Measurements from ENCODE around the gene RAPGEF1. TPM values are rescaled to one million over a fixed set of nuclear protein-coding genes. Genes with fewer than 3 reads are reported as not detected.
"Not testable (repeated sequence)": the region's sequence is repeated elsewhere in the genome, so short reads cannot be mapped to it uniquely, and the experiment has no call there.

Gene RAPGEF1
- total RNA-seq, 4 donors from 2014 or later = 37.5 to 89.0 (median 62.8) TPM

- peak in 2 of 3 donors; percentile 34 to 91 for TF ChIP-seq CTCF (IDR thresholded peaks at IDR 0.05)
- peak; percentile 72 for DNase-seq (ENCODE audit: low spot score)
- ATAC-seq (ENCODE audit: low FRiP score) = peak; percentile 82
Observed at GRCh38 chr9:131762356-131762932, 22.6 kb upstream of the RAPGEF1 start.

GRCh38 chr9:131759017-131759647 is 19.3 kb upstream of the RAPGEF1 start:
- no peak for DNase-seq (ENCODE audit: low spot score)
- no peak for TF ChIP-seq CTCF (IDR thresholded peaks at IDR 0.05)
- no peak for ATAC-seq (ENCODE audit: low FRiP score)

- no peak for ATAC-seq (ENCODE audit: low FRiP score)
- DNase-seq (ENCODE audit: low spot score) = no peak
- no peak for TF ChIP-seq CTCF (IDR thresholded peaks at IDR 0.05)
Observed at GRCh38 chr9:131757549-131757948, 17.7 kb upstream of the RAPGEF1 start.

GRCh38 chr9:131755541-131756198 is 15.8 kb upstream of the RAPGEF1 start:
- no peak for TF ChIP-seq CTCF (IDR thresholded peaks at IDR 0.05)
- peak; percentile 76 for ATAC-seq (ENCODE audit: low FRiP score)
- peak; percentile 87 for DNase-seq (ENCODE audit: low spot score)

- TF ChIP-seq CTCF (IDR thresholded peaks at IDR 0.05) = no peak
- ATAC-seq (ENCODE audit: low FRiP score) (no peak), DNase-seq (ENCODE audit: low spot score) (no peak)
Observed at GRCh38 chr9:131754846-131755245, 15.0 kb upstream of the RAPGEF1 start.

DNA sequence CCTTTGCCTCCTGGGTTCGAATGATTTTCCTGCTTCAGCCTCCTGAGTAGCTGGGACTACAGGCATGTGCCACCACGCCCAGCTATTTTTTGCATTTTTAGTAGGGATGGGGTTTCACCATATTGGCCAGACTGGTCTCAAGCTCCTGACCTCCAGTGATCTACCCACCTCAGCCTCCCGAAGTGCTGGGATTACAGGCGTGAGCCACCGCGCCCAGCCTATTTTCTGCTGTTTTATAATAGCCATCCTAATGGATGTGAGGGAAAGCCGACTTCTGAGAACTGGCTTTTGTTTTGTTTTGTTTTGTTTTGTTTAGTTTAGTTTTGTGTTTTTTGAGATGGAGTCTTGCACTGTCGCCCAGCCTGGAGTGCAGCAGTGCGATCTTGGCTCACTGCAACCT is 13.9 kb upstream of the RAPGEF1 start:
- not testable (repeated sequence) for DNase-seq (ENCODE audit: low spot score); ATAC-seq (ENCODE audit: low FRiP score)

DNA sequence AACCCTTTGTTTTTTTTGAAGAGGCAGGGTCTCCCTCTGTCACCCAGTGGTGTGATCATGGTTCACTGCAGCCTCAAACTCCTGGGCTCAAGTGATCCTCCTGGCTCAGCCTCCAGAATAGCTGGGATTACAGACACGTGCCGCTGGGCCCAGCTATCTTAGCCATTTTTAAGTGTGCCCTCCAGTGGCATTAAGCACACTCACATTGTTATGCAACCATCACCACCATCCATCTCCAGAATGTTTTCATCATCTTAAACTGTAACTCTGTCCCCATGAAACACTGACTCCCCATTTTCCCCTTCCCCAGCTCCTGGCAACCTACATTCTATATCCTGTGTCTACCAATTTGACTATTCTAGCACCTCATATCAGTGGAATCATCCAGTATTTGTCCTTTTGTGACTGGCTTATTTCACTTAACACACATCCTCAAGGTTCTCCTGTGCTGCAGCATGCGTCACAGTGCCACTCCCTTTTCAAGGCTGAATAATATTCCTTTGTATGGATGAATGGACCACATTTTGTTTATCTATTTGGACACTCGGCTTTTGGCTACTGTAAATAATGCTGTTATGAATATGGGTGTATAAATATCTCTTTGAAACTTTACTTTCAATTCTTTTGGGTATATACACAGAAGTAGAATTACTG is 12.5 kb upstream of the RAPGEF1 start:
- no peak for TF ChIP-seq CTCF (IDR thresholded peaks at IDR 0.05)
- no peak for ATAC-seq (ENCODE audit: low FRiP score)
- no peak for DNase-seq (ENCODE audit: low spot score)
